HCT116 (cell line): Measurements from ENCODE around the gene DDX23.

Experiments
- CTCF ChIP-seq, 3 experiments: fragments of 200-600 bp in 1 of 3; sonication (generic) in 1 of 3; IDR thresholded peaks in 2 of 3; conservative IDR thresholded peaks in 1 of 3; 2 replicates each; pipeline ENCODE4 v1.5.1; 2012 to 2017; ENCODE audit warnings: low read depth in 2 of 3, low read length in 2 of 3, antibody characterized with exemption in 1 of 3, borderline replicate concordance in 1 of 3, control low read depth in 1 of 3, mild to moderate bottlenecking in 1 of 3, mixed read lengths in 1 of 3, mixed run types in 1 of 3, moderate library complexity in 1 of 3; ENCODE audit not compliant: insufficient read depth in 1 of 3
- EGR1 ChIP-seq: IDR thresholded peaks from 2 replicates; pipeline ENCODE4 v1.6.1; 2012; ENCODE audit warnings: low read depth
- EZH2 ChIP-seq: fragments of 200-600 bp; sonication (generic); IDR thresholded peaks from 2 replicates; pipeline ENCODE4 v1.6.1; 2017; ENCODE audit warnings: antibody characterized with exemption, mixed run types
- POLR2A ChIP-seq: IDR thresholded peaks from 2 replicates; pipeline ENCODE4 v1.7.0; 2011; ENCODE audit warnings: borderline replicate concordance; ENCODE audit not compliant: insufficient read depth, insufficient read length; ENCODE audit errors: extremely low read depth
- POLR2AphosphoS5 ChIP-seq: IDR thresholded peaks from 2 replicates; pipeline ENCODE4 v1.6.1; 2011; ENCODE audit warnings: mild to moderate bottlenecking, low read depth, low read length, moderate library complexity
- TF ChIP-seq, protein P1 (sequence below): IDR thresholded peaks from 2 replicates; pipeline ENCODE4 v1.6.1; 2012; ENCODE audit warnings: low read depth
- TF ChIP-seq, protein P2 (sequence below): IDR thresholded peaks from 2 replicates; pipeline ENCODE4 v1.6.1; 2012

GRCh38 chr12:48882972-48883304 lies 31.0 kb upstream of the DDX23 start:
- TF ChIP-seq CTCF (IDR thresholded peaks at IDR 0.05 in 2 of 3, conservative IDR thresholded peaks at IDR 0.05 in 1 of 3; ENCODE audit: borderline replicate concordance in 1 of 3, insufficient read depth in 1 of 3, low read depth in 2 of 3, low read length in 2 of 3) (no peak), EGR1 (no peak), POLR2A (no peak), EZH2 (no peak), POLR2AphosphoS5 (no peak)
- TF ChIP-seq, protein P1, sequence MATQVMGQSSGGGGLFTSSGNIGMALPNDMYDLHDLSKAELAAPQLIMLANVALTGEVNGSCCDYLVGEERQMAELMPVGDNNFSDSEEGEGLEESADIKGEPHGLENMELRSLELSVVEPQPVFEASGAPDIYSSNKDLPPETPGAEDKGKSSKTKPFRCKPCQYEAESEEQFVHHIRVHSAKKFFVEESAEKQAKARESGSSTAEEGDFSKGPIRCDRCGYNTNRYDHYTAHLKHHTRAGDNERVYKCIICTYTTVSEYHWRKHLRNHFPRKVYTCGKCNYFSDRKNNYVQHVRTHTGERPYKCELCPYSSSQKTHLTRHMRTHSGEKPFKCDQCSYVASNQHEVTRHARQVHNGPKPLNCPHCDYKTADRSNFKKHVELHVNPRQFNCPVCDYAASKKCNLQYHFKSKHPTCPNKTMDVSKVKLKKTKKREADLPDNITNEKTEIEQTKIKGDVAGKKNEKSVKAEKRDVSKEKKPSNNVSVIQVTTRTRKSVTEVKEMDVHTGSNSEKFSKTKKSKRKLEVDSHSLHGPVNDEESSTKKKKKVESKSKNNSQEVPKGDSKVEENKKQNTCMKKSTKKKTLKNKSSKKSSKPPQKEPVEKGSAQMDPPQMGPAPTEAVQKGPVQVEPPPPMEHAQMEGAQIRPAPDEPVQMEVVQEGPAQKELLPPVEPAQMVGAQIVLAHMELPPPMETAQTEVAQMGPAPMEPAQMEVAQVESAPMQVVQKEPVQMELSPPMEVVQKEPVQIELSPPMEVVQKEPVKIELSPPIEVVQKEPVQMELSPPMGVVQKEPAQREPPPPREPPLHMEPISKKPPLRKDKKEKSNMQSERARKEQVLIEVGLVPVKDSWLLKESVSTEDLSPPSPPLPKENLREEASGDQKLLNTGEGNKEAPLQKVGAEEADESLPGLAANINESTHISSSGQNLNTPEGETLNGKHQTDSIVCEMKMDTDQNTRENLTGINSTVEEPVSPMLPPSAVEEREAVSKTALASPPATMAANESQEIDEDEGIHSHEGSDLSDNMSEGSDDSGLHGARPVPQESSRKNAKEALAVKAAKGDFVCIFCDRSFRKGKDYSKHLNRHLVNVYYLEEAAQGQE: no peak
- TF ChIP-seq, protein P2, sequence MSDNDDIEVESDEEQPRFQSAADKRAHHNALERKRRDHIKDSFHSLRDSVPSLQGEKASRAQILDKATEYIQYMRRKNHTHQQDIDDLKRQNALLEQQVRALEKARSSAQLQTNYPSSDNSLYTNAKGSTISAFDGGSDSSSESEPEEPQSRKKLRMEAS: no peak
